ENCODE measurements around the gene ZNF862.

Gene ZNF862

DNA sequence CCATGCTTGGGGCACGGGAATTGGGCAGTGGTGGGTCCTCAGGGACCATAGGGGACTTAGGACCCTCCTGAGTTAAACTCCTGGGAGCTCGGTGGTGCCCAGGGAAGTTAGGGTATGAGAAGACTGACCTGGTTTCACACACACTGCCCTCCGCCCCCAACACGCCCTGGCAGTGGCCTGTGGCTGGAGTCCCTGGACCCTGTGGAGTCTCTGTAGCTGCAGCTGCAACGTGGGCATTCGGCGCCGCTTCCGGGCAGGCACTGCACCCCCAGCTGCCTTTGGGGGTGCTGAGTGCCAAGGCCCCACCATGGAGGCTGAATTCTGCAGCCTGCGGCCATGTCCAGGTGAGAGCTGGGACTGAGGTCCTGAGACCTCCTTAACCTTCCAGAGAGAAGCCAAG lies 29.9 kb upstream of the ZNF862 start:
- no peak overlapping the region for H3K4me3 ChIP-seq (ENCODE audit: low read depth, low read length)
- no peak for DNase-seq (ENCODE audit: low read depth)
- TF ChIP-seq, protein P1, sequence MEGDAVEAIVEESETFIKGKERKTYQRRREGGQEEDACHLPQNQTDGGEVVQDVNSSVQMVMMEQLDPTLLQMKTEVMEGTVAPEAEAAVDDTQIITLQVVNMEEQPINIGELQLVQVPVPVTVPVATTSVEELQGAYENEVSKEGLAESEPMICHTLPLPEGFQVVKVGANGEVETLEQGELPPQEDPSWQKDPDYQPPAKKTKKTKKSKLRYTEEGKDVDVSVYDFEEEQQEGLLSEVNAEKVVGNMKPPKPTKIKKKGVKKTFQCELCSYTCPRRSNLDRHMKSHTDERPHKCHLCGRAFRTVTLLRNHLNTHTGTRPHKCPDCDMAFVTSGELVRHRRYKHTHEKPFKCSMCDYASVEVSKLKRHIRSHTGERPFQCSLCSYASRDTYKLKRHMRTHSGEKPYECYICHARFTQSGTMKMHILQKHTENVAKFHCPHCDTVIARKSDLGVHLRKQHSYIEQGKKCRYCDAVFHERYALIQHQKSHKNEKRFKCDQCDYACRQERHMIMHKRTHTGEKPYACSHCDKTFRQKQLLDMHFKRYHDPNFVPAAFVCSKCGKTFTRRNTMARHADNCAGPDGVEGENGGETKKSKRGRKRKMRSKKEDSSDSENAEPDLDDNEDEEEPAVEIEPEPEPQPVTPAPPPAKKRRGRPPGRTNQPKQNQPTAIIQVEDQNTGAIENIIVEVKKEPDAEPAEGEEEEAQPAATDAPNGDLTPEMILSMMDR (IDR thresholded peaks at IDR 0.05; ENCODE audit: insufficient read depth, low read depth, low read length, missing control alignments), result no peak

GRCh38 chr7:149809215-149809614 lies 29.0 kb upstream of the ZNF862 start:
- DNase-seq (ENCODE audit: low read depth), result no peak
- TF ChIP-seq, protein P1 (IDR thresholded peaks at IDR 0.05; ENCODE audit: insufficient read depth, low read depth, low read length, missing control alignments), result no peak
- no peak overlapping the region for H3K4me3 ChIP-seq (ENCODE audit: low read depth, low read length)

DNA sequence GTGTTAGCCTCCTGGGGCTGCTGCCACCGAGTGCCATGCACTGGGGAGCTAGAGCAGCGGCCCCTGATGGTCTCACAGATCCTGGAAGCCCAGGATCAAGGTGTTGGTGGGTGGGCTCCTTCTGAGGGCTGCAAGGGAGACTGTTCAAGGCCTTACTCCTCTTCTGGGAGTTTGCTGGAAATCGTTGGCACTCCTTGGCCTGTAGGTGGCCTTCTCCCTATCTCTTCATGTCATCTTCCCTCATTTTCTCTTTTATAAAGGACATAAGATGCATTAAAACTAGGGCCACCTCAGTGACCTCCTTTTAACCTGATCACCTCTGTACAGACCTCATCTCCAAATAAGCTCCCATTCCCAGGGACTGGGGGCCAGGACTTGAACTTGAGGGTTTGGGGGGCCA lies 27.0 kb upstream of the ZNF862 start:
- no peak for DNase-seq (ENCODE audit: low read depth)
- no peak overlapping the region for H3K4me3 ChIP-seq (ENCODE audit: low read depth, low read length)
- TF ChIP-seq, protein P1 (IDR thresholded peaks at IDR 0.05; ENCODE audit: insufficient read depth, low read depth, low read length, missing control alignments), result peak; percentile 21

- H3K4me3 ChIP-seq (ENCODE audit: low read depth, low read length), result no peak overlapping the region
- no peak for DNase-seq (ENCODE audit: low read depth)
- TF ChIP-seq, protein P1 (IDR thresholded peaks at IDR 0.05; ENCODE audit: insufficient read depth, low read depth, low read length, missing control alignments), result no peak
Observed at GRCh38 chr7:149811831-149812490, 26.2 kb upstream of the ZNF862 start.

GRCh38 chr7:149813254-149814035 lies 24.7 kb upstream of the ZNF862 start:
- no peak for DNase-seq (ENCODE audit: low read depth)
- TF ChIP-seq, protein P1 (IDR thresholded peaks at IDR 0.05; ENCODE audit: insufficient read depth, low read depth, low read length, missing control alignments), result no peak
- H3K4me3 ChIP-seq (ENCODE audit: low read depth, low read length), result no peak overlapping the region

DNA sequence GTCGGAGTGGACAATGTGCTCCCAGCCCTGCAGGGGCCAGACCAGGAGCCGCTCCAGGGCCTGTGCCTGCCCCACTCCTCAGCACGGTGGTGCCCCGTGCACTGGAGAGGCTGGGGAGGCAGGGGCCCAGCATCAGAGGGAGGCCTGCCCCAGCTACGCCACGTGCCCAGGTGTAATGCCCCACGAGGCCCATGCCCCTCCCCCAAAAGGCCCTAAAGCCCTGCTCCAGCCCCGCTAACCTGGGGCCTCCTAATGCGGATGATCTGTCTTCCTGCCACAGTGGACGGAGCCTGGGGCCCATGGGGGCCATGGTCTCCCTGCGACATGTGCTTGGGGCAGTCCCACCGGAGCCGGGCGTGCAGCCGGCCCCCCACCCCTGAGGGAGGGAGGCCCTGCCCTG lies 23.7 kb upstream of the ZNF862 start:
- no peak overlapping the region for H3K4me3 ChIP-seq (ENCODE audit: low read depth, low read length)
- no peak for DNase-seq (ENCODE audit: low read depth)
- TF ChIP-seq, protein P1 (IDR thresholded peaks at IDR 0.05; ENCODE audit: insufficient read depth, low read depth, low read length, missing control alignments), result no peak
